GM10266 (cell line): ENCODE results near the gene IFITM10.
"Not testable (repeated sequence)": the region's sequence is repeated elsewhere in the genome, so short reads cannot be mapped to it uniquely, and the experiment has no call there.

Experiments used
- DNase-seq: peaks from one replicate; pipeline ENCODE4 v3.0.0; 2012; ENCODE audit errors: extremely low spot score
- TF ChIP-seq, protein P1 (sequence below): IDR thresholded peaks from 2 replicates; pipeline ENCODE4 v1.5.1; 2012; ENCODE audit warnings: mild to moderate bottlenecking, low read depth; ENCODE audit not compliant: control insufficient read depth, insufficient read depth; ENCODE audit errors: missing control alignments

IFITM10 gene

DNA sequence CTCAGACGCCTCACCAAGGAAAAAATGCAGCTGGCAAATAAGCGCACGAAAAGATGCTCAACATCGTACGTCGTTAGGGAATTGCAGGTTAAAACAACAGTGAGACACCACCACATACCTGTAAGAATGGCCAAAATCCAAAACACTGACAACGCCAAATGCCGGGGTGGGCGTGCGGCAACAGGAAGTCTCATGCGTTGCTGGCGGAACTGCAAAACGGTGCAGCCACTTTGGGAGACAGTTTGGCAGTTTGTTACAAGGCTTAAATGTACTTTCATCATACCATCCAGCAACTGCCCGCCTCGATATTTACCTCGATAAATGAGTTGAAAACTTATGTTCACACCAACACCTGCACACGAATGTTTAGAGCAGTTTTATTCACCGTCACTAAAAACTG, 20.9 kb upstream of the IFITM10 start:
- no peak for DNase-seq
- TF ChIP-seq, protein P1, sequence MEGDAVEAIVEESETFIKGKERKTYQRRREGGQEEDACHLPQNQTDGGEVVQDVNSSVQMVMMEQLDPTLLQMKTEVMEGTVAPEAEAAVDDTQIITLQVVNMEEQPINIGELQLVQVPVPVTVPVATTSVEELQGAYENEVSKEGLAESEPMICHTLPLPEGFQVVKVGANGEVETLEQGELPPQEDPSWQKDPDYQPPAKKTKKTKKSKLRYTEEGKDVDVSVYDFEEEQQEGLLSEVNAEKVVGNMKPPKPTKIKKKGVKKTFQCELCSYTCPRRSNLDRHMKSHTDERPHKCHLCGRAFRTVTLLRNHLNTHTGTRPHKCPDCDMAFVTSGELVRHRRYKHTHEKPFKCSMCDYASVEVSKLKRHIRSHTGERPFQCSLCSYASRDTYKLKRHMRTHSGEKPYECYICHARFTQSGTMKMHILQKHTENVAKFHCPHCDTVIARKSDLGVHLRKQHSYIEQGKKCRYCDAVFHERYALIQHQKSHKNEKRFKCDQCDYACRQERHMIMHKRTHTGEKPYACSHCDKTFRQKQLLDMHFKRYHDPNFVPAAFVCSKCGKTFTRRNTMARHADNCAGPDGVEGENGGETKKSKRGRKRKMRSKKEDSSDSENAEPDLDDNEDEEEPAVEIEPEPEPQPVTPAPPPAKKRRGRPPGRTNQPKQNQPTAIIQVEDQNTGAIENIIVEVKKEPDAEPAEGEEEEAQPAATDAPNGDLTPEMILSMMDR: no peak

DNA sequence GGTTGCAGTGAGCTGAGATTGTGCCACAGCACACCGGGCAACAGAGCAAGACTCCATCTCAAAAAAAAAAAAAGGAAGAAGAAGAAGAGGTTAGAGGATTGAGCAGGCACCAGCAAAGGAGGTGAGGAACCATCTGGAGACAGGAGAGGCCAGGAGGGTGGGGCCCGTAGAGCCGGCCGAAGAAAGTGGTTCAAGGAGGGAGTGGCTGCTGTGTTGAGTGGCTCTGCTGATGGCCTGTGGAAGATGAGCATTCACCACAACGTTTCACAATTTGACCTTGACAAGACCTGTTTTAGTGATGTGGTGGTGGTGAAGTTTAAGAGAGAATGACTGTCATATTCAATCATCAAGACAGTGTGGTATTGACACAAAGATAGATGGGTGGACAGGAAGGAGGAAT, 20.1 kb upstream of the IFITM10 start:
- TF ChIP-seq, protein P1: no peak
- no peak for DNase-seq

DNA sequence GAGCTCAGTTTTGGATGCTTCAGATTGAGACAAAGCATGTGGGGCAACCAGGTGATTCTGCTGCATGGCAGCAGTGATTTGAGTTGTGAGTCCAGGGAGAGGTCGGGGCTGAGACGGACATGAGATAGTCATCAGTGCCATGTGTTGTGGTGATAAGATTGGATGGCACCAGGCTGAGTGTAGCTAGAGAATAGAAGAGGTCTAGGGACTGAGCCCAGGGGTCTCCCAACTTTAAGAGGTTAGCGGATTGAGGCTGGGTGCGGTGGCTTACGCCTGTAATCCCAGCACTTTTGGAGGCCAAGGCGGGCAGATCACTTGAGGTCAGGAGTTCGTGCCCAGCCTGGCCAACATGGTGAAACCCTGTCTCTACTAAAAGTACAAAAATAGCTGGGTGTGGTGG, 19.7 kb upstream of the IFITM10 start:
- TF ChIP-seq, protein P1: no peak
- no peak for DNase-seq

DNA sequence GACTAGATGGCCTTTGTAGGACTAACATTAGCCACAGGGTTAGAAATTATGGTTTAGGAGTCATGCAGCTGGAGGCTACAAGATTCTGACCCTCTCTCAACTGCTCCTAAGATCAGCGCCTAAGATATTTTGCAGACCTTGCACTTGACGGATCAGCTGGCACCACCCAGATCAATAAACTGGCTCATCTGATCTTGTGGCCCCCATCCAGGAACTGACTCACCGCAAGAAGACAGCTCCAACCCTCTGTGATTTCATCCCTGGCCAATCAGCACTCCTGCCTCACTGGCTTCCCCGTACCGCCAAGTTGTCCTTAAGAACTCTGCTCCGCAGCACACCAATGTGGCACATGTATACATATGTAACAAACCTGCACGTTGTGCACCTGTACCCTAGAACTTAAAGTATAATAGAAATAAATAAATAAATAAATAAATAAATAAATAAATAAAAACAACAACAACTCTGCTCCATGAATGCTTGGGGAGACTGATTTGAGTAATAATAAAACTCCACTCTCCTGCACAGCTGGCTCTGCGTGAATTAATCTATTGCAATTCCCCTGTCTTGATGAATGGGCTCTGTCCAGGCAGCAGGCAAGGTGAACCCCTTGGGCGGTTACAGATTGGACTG, 19.0 kb upstream of the IFITM10 start:
- DNase-seq: not testable (repeated sequence)

DNA sequence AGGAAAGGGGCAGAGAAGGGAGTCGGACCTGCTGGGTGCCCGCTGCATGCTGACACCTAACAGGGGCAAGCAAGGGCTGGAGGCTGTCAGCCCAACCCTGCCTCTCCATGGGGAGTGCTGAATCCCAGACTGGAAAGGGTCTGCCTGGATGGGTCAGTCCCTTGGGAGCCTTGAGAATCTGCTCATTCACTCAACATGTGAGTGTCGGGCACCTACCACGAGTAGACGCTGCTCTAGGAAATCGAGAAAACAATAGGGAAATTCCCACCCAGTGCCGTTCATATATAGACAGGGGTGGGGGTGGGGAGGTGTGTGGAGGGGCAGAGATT, 17.7 kb upstream of the IFITM10 start:
- peak; percentile 49 for DNase-seq
- TF ChIP-seq, protein P1: no peak

DNA sequence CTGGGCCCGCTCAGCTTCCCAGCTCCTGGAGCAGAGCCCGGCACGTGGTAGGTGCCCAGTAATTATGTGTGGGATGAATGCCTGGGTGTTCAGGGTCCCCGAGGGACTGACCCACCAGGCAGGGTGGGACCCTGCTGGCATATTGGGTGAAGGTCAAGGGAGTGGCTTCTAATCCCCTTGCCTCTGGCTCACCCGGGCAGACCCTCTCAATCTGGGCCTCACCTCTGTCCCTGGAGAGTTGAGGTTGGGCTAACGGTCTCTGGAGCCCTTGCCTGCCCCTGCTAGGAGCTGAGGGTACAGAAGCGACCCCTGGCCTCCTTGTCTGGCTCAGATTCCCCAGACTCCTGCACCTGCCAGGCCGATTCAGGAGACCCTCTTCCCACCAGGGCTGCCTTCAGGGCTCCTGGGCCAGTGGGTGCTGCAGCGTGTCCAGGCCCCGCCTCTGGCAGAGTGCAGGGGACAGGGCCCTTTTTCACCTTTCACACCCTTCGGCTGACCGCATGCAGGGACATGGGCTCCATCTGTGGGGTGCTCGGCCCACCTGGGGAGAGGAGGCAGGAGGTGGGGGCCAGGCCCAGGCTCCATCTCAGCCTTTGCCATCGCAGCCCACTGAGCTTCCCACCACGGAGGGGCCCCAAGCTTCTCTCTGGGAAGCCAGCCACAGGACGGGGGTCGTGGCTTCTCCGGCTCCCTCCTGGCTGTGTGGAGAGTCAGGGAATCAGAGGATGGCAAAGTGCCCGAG, 17.2 kb upstream of the IFITM10 start:
- TF ChIP-seq, protein P1: no peak
- DNase-seq: no peak

DNA sequence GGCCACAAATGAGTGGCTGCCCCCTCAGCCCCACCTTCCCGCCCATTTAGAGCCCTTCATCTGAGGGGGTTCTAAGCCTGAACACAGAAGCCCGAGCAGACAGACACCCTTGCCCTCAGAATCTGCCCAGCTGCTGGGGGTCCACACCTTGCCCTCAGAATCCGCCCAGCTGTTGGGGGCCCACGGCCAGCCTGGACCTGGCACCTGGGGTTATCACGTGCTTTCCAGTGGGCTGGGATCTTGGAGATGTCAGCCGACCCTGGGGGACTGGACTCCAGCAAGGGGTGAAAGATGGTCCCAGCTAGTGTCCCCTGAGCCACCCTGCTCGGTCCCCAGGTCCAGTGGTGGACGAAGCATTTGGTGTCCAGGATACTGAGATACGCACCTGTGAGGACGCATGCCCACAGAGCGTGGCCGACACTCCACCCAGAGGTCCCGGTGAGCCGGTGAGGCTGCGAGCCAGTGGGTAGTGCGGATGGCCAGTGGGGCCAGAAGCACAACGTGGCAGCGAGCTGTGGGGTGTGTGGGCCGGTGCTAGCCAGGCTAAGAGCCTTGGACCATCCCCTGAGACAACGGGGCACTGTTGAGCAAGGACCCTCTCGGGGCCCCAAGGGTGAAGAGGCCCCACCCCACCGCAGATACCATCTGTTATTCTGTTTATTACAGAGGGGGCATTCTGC, 16.5 kb upstream of the IFITM10 start:
- TF ChIP-seq, protein P1: no peak
- DNase-seq: no peak
